Large intestine (tissue), 3 donors: ENCODE measurements around the gene GAB2. TPM values are rescaled to one million over a fixed set of nuclear protein-coding genes. Genes with fewer than 3 reads are reported as not detected.
"Not testable (repeated sequence)": the region's sequence is repeated elsewhere in the genome, so short reads cannot be mapped to it uniquely, and the experiment has no call there.

Experiments used
- DNase-seq, 2 donors: peaks; one replicate each; pipeline versions ENCODE4 v3.0.0 to v3.0.0-alpha.2; 2013
- H3K27ac ChIP-seq: one replicate; pipeline ENCODE4 v1.5.1; 2013; ENCODE audit warnings: low read length
- H3K27me3 ChIP-seq: 2 replicates; pipeline ENCODE4 v1.6.1; 2013; ENCODE audit warnings: low read length; ENCODE audit not compliant: control insufficient read depth, insufficient read depth
- H3K36me3 ChIP-seq: 2 replicates; pipeline ENCODE4 v1.6.1; 2013; ENCODE audit warnings: low read length; ENCODE audit not compliant: control insufficient read depth, insufficient read depth
- H3K4me1 ChIP-seq: one replicate; pipeline ENCODE4 v1.6.1; 2013; ENCODE audit warnings: low read length; ENCODE audit not compliant: control insufficient read depth, insufficient read depth
- H3K4me3 ChIP-seq: one replicate; pipeline ENCODE4 v1.5.1; 2013; ENCODE audit warnings: low read length
- H3K9me3 ChIP-seq: one replicate; pipeline ENCODE4 v1.6.1; 2013; ENCODE audit warnings: mild to moderate bottlenecking, low read depth, low read length, moderate library complexity; ENCODE audit not compliant: control insufficient read depth
- WGBS: methylation state at CpG from one replicate; pipeline ENCODE4 v1.1.5; 2013; ENCODE audit warnings: low lambda C conversion rate; ENCODE audit not compliant: insufficient coverage; 5-methylcytosine and 5-hydroxymethylcytosine counted together
- polyA plus RNA-seq: library from polyadenylated mRNA; unstranded; fragments of 120-200 nt; gene quantifications from one replicate; pipeline ENCODE4 v1.2.1, GENCODE V29; 2013

The GAB2 gene
- polyA plus RNA-seq, 1 donor: 10.7 TPM

DNA sequence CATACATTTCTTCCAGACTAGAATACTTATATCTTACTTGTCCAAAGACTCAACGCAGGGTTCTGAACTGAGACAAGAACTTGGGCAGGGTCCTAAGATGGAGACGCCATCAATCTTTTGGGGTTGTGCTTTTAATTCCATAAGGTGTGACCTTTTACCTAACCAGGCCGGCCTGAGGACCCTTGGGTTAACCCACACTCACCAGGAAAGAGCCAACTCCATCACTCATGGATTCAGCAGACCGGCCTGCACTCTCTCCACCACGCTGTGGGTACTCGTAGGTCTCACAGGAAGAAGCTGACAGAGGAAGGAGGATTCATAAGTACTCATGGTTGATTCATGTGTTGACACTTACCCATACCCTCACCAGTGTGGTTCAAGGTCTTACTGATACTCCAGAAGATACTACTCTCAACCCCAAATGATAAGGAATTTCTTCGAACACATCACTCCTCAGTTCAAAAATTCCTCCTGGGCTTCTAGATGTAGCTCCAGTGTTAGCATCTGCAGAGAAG lies 192.7 kb downstream of the GAB2 start:
- Histone ChIP-seq H3K9me3 (no peaks in the 10 kb centered on the region), H3K4me3 (no peak overlapping the region), H3K36me3 (peaks cover 50% of the 10 kb centered on the region), H3K4me1 (no peaks in the 10 kb centered on the region), H3K27me3 (no peaks in the 10 kb centered on the region), H3K27ac (no peak overlapping the region)
- no CpG with 5 or more reads among the region's 7 CpGs for WGBS
- no peak for DNase-seq

DNA sequence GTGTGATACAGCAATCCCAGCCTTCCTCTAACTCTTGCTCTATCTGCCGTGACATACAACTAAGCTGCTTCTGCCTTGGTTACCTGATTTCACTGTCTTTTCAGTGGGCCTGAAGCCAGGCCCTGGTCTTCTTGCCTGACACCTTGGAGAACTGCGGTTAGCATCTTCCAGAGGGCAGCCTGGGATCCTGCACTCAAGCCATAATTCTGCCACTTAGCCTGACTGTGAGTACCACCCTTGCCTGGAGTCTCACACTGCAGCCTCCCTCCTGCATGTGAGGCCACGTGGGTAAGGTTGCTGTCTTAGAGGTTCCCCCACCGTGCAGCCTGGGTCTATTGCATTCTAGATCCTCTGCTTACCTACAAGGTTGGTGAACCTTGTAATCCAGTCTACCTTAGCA lies 193.1 kb downstream of the GAB2 start:
- no peaks in the 10 kb centered on the region for H3K4me1 ChIP-seq
- no peak for DNase-seq
- H3K27me3 ChIP-seq: no peaks in the 10 kb centered on the region
- no peaks in the 10 kb centered on the region for H3K9me3 ChIP-seq
- peaks cover 55% of the 10 kb centered on the region for H3K36me3 ChIP-seq
- no CpG with 5 or more reads among the region's 4 CpGs for WGBS
- no peak overlapping the region for H3K27ac ChIP-seq
- H3K4me3 ChIP-seq: no peak overlapping the region

DNA sequence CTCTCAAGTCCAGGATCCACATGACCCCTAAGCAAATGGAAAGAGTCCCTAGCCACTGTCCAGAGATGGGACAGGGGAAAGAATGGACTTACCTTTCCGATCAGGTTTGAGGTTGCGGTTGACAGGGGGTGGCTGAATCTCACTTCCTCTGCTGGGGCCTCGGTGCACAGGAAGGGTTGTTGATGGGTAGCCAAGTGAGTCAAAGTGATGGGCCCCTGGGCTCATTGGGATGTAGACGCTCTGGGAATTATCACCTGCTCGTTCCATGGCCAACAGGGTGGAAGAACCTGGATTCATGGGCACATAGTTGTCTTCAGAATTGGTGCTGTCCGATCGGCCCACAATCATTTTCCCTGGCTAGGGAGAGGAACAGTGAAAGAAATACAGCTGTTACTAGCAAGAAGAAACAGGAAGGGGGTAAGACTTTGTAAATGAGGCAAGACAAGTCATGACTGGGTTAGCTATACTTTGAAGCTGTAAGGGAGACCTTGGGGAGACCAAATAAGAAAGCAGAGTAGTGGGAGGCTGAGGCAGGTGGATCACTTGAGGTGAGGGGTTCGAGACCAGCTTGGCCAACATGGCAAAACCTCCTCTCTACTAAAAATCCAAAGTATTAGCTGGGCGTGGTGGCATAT lies 194.2 kb downstream of the GAB2 start:
- no peaks in the 10 kb centered on the region for H3K27me3 ChIP-seq
- H3K4me3 ChIP-seq: no peak overlapping the region
- DNase-seq: no peak
- no peaks in the 10 kb centered on the region for H3K9me3 ChIP-seq
- no peak overlapping the region for H3K27ac ChIP-seq
- no CpG with 5 or more reads among the region's 9 CpGs for WGBS
- H3K4me1 ChIP-seq: no peaks in the 10 kb centered on the region
- H3K36me3 ChIP-seq: peaks cover 65% of the 10 kb centered on the region

DNA sequence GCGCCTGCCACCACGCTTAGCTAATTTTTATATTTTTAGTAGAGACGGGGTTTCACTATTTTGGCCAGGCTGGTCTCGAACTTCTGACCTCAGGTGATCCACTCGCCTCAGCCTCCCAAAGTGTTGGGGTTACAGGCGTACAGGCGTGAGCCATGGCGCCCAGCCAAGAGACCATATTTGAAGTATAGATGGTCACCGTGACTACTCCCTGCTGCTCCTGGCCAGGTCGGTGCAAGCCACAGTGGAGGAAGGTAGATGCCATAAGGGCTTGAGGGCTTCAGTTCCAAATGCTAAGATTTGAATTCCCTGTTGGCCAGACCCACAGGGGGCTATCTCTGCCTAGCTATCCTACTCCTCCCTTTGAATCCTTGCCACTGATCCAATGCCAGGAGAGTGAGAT lies 194.9 kb downstream of the GAB2 start:
- WGBS: 100% methylated on average over 1 of the region's 10 CpGs
- H3K36me3 ChIP-seq: peaks cover 72% of the 10 kb centered on the region
- not testable (repeated sequence) for H3K4me1 ChIP-seq, H3K4me3 ChIP-seq, DNase-seq, H3K27me3 ChIP-seq, H3K27ac ChIP-seq, H3K9me3 ChIP-seq

DNA sequence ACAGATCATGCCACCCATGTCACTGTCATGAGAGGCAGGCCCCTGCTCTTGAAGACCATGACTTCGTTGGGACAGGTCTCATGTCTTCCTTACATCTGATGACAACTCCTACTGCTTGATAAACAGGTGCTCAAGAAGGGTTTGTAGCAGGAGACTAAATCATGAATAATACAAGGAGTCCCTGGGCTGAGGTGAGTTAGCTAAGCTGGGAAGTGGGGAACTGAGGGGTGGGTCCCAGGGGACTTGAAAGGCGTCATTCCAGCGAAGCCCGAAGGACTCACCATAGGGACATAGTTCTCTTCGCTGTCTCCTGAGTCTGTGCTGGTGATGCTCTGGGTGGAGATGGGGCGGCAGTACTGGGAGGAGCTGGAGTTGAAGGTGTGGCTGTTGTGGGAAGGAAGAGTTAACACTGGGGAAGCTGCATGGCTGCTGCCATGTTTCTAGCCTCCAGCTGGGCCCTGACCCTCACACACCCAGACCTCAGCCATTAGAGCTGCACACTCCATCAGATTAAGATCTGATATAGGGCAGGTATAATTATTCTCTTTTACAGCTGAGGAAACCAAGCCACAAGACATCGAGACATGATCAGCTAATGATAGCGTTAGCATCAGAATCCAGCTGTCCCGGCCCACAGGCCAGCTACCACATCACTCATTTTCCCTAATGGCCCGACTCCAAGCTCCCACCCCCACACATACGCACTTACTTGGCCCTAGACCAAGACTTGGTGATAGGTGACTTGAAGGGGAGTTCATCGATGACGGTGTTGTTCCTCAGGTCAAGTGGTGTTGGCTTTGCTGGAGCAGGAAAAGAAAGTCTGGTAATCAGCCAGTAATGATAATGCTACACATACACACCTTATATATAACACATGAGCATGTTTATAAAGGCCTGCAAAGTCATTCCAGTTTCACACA lies 196.0 kb downstream of the GAB2 start:
- Histone ChIP-seq H3K4me3 (no peak overlapping the region), H3K36me3 (peaks cover 73% of the 10 kb centered on the region), H3K4me1 (no peaks in the 10 kb centered on the region), H3K27ac (no peak overlapping the region), H3K9me3 (no peaks in the 10 kb centered on the region), H3K27me3 (no peaks in the 10 kb centered on the region)
- no peak for DNase-seq
- WGBS: no CpG with 5 or more reads among the region's 13 CpGs

DNA sequence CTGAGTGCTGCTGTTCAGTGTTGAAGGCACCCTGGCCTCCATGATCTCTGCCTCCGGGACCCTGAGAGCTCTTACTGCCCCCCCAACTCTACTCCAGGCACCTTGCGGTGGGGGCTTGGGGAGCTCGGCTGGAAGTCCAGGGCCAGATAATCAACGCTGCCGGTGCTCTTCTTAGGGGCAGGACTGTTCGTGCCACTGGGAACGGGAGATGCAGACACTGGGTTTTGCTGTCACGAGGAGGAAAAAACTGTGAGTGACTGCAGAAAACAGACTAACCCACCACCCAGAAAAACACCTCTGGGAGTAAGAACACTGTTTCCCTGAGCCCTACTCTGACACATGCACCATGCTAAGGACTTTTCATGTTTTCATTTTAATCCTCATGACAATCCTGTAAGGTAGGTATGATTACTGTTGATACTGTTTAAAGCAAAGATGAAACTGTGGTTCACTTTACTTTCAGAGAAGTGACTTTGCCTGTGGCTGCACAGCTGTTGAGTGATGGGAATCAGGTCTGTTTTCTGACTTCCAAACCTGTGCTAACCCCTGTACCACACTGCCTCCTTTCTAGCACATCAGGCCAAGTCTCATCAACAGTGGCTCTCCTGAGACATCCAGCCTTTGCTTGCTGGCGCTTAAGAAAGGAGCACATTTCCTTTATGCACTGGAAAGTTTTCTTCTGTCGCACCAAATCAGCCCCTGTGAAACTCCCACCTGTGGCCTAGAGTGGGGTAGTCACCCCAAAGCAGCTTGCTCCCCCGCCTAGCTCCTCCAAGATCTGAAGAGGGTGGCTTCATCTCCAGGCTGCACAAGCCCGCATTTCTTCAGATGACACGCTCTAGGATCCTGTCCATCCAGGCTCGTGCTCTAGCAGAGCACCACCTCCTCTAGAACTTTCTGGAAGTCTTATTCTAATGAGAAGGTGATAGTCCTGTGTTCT lies 197.1 kb downstream of the GAB2 start:
- Histone ChIP-seq H3K27me3 (no peaks in the 10 kb centered on the region), H3K9me3 (no peaks in the 10 kb centered on the region), H3K4me1 (no peaks in the 10 kb centered on the region), H3K4me3 (no peak overlapping the region), H3K27ac (no peak overlapping the region), H3K36me3 (peaks cover 73% of the 10 kb centered on the region)
- DNase-seq: no peak
- no CpG with 5 or more reads among the region's 14 CpGs for WGBS

DNA sequence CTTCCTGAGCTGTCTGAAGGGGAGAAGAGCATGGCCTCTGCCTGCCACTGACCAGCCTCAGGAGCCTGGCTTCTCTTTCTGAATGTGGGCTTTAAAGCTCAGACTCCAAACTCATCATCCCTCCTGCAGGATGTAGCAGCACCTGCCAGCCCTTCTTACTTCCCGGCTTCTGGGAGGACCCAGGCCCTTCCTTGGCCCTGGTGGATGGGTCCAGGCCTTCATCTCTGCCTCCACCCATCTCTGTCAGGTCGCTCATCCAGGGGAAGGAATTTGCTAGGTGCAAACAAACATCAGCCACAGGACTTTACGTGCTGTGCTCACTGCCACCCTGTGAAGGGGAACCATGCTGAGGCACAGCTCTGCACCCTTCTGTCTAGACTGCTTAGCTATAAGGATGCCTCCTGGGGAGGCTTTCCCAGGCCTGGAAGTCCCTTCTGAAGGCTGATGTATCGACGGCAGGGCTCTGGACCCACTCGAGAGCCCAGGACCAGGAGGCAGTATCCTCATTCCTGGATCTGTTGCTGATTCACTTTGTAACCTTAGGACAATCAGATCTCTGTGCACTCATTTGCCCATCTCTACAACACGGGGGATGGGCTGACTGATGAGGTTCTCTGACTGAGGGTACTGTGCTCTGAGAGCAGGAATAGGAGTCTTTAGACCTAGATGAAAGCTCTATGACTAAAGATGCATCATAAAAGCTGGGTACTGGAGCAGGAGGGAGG lies 198.0 kb downstream of the GAB2 start:
- no peak for DNase-seq
- Histone ChIP-seq H3K4me3 (no peak overlapping the region), H3K36me3 (peaks cover 67% of the 10 kb centered on the region), H3K27ac (no peak overlapping the region), H3K9me3 (no peaks in the 10 kb centered on the region), H3K27me3 (no peaks in the 10 kb centered on the region), H3K4me1 (no peaks in the 10 kb centered on the region)
- no CpG with 5 or more reads among the region's 7 CpGs for WGBS

DNA sequence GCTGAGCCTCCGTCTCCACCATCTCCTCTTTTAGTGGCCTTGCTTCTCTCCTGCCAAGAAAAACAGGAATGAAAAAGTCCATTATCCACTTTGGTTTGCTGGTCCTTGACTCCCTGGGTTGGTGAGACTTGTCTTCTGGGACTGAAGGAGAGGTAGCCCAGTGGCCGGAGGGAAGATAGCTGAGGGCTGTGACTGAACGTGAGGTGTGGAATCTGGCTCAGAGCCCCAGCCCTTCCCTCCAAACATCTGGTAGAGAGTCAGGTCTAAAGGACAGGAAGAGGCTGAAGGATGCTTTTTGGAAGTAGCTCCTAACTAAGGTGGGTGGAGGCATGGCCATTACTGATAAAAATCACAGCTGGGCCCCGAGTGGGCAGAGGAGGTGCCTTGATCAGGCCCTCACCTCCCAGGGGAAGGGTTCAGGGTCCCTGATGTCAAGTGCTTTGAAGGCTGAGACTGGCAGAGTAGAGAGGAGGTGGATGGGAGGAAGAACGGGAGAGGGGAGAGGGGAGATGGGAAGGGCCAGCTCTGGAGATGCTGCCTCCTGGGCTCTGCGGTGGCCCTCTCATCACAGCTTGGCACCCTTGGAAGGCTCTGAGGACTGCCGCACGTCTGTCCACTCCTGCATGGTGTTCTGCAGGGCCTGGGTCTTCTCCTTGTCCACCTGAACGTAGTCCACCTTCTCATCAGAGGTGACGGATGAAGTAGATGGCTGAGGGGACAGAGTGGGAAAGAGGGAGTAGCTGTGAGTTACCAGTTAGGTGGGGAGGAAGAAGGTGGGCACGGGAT lies 198.7 kb downstream of the GAB2 start:
- WGBS: no CpG with 5 or more reads among the region's 11 CpGs
- no peak for DNase-seq
- Histone ChIP-seq H3K36me3 (peaks cover 64% of the 10 kb centered on the region), H3K27ac (no peak overlapping the region), H3K9me3 (no peaks in the 10 kb centered on the region), H3K4me1 (no peaks in the 10 kb centered on the region), H3K4me3 (no peak overlapping the region), H3K27me3 (no peaks in the 10 kb centered on the region)
